A204.1 (cell line): Measurements from ENCODE around the gene RANBP9.

ENCODE experiments used
- FAIRE-seq: peaks from 2 replicates; lab custom pipeline; 2012; peaks lifted over from hg19 to GRCh38; lab: Jason Lieb, UNC

RANBP9 gene

GRCh38 chr6:13710552-13711323 lies 897 bp downstream of the RANBP9 start:
- FAIRE-seq = no peak

- no peak for FAIRE-seq
Observed at GRCh38 chr6:13709689-13710551, 1.7 kb downstream of the RANBP9 start.

- FAIRE-seq = no peak
Observed at GRCh38 chr6:13708736-13709135, 2.9 kb downstream of the RANBP9 start.

- FAIRE-seq = no peak
Observed at GRCh38 chr6:13703496-13703895, 8.1 kb downstream of the RANBP9 start.

DNA sequence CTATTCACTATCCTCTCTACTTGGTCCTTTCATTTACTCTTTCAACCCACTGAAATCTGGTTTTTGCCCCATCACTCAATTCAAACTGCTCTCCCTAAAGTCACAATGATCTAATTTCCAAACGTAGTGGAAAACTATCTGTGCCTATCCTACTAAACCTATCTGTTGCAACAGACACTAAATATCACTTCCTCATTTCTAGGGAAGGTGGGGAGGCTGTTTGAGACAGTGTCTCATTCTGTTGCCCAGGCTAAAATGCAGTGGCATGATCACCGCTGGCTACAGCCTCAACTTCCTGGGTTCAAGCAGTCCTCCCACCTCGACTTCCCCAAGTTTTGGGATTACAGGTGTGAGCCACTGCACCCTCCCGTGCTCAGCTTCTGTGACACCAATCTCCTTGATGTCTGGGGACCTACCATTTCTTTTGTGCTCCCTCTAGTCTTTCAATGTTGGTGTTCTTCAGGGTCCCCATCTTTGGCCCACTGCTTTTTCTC lies 8.8 kb downstream of the RANBP9 start:
- FAIRE-seq = no peak

GRCh38 chr6:13700232-13700631 lies 11.4 kb downstream of the RANBP9 start:
- no peak for FAIRE-seq

DNA sequence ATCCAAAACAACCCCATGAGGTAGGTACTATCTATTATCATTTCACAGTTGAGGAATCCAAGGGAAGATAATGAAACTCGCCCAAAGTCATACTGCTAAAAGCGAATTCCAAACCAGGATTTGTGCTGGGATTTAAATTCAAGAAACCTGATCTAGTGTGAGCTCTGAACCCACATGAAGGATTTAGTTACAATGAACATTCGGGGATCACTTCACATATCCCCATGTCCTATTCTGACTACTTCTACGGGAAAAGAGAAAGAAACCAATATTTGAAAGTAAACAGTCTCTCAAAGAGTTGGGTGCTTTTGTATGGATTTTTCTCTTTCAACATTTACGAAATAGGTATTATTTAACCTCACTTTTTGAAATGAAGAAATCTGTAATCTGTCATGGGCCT lies 12.9 kb downstream of the RANBP9 start:
- no peak for FAIRE-seq

GRCh38 chr6:13697857-13698256 lies 13.8 kb downstream of the RANBP9 start:
- no peak for FAIRE-seq

DNA sequence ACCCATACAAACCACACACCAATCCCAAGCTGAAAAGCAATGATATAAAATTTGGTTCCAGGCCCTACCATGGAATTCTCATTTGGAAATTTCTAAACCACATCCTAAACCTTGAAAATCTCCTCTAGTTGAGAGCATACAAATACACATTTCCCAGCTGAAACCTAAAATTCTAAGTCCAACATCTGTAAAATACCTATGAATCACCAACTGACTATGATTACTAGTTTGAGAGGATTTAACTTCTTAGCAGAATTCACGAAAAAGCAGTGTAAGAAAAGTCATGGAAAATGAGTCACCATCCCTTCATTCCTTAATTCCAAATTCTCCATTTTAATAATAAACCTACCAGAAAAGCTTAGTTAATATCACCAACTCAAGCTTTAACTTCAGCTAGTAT lies 15.4 kb downstream of the RANBP9 start:
- no peak for FAIRE-seq

- FAIRE-seq = no peak
Observed at GRCh38 chr6:13695252-13695651, 16.4 kb downstream of the RANBP9 start.

- FAIRE-seq = no peak
Observed at GRCh38 chr6:13694562-13694961, 17.1 kb downstream of the RANBP9 start.

- no peak for FAIRE-seq
Observed at GRCh38 chr6:13689511-13690256, 22.0 kb downstream of the RANBP9 start.

GRCh38 chr6:13688692-13689196 lies 22.9 kb downstream of the RANBP9 start:
- FAIRE-seq = no peak

- no peak for FAIRE-seq
Observed at GRCh38 chr6:13687917-13688351, 23.7 kb downstream of the RANBP9 start.

- no peak for FAIRE-seq
Observed at GRCh38 chr6:13684855-13685254, 26.8 kb downstream of the RANBP9 start.

DNA sequence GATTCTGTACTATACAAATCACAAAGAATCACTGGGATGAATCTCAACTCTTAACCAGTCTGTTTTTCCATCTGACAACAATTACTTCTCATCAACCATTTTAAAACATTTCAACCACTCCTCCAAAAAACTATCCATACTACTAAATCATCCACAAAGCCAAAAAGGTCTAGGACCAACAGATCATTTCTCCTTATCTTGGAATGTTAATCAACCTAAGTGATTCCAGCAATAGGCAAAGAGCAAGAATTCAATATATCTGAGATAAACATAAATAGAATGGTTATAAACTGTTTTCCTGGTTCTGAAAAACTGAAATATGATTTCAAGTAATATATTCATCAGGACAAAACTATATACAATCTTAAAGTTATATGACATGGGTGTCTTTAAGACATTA lies 28.6 kb downstream of the RANBP9 start:
- FAIRE-seq = no peak

- FAIRE-seq = no peak
Observed at GRCh38 chr6:13682346-13682745, 29.3 kb downstream of the RANBP9 start.

GRCh38 chr6:13681305-13682061 lies 30.2 kb downstream of the RANBP9 start:
- no peak for FAIRE-seq

DNA sequence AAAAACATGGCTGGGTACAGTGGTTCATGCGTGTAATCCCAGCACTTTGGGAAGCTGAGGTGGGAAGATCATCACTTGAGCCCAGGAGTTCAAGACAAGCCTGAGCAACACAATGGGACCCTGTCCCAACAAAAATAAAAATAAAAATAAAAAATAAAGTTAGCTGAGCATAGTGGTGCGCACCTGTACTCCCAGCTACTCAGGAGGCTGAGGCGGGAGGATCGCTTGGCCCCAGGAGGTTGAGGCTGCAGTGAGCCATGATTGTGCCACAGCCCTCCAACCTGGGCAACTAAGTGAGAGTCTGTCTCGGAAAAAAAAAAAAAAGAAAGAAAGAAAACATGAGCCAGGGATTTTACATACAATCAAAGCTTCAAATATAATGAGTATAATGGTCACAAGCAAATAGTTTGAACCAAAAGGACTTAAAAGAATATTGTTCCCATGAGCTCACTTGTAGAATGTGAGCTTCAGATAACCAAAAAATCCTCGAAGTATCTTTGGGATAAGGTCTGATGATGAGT lies 31.1 kb downstream of the RANBP9 start:
- FAIRE-seq = no peak

DNA sequence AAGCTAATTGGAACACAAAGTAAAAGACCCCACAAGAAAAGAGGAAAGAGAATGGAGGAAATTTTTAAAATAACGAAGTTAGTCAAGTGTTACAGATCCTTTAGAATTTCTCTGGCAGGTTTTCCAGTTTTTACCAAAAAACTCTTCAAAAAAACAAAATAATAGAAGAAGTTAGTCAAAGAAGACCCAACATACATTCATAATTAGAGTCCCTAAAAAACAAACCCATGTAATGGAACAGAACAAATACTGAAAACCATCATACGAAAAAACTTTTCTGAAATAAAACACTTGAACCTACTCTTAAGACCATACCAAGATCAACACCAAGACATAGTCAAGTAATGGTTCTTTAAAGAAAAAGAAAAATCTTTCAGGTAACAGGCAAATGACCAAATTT lies 31.6 kb downstream of the RANBP9 start:
- FAIRE-seq = no peak

- FAIRE-seq = no peak
Observed at GRCh38 chr6:13678255-13678983, 33.2 kb downstream of the RANBP9 start.
